Measurements from ENCODE around the gene ITPR2.

Gene ITPR2

DNA sequence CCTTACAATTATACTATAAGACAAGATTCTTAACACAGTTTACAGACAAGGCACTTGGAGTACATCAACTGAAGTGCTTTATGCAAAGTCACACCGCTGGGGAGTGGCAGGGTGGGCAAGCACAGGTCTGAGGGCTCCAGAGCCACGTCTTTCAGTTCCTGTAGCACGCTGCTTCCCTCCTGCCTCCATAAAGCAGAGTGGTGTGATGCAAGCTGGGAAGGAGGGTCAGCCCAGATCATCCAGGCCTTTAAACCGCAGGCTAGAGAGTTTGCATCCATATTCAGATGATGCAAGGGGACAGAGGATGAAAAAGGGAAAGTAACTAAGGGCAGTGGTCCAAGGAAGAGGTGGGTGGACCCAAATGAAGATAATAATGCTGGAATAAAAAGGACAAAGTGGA lies 132.6 kb downstream of the ITPR2 start:
- TF ChIP-seq, protein P1, sequence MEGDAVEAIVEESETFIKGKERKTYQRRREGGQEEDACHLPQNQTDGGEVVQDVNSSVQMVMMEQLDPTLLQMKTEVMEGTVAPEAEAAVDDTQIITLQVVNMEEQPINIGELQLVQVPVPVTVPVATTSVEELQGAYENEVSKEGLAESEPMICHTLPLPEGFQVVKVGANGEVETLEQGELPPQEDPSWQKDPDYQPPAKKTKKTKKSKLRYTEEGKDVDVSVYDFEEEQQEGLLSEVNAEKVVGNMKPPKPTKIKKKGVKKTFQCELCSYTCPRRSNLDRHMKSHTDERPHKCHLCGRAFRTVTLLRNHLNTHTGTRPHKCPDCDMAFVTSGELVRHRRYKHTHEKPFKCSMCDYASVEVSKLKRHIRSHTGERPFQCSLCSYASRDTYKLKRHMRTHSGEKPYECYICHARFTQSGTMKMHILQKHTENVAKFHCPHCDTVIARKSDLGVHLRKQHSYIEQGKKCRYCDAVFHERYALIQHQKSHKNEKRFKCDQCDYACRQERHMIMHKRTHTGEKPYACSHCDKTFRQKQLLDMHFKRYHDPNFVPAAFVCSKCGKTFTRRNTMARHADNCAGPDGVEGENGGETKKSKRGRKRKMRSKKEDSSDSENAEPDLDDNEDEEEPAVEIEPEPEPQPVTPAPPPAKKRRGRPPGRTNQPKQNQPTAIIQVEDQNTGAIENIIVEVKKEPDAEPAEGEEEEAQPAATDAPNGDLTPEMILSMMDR (IDR thresholded peaks at IDR 0.05) = no peak

DNA sequence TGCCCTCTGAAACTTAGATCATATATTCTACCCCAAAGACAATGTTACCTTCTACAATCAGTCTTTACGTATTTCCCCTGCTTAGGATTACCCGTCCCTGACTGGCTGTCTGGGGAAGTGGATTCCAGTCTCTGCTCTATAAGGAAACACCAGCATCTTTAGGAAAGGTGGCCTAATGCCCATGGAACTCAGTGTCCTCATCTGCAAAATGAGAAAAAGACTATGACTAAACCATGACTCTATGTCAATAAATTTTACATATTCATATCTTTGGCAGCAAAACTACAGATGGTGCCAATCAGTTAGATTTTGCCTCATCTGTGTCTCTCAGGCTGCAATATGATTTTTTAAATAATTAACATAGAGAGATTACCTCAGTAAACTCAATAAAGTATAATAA lies 133.8 kb downstream of the ITPR2 start:
- TF ChIP-seq, protein P1 (IDR thresholded peaks at IDR 0.05) = no peak

DNA sequence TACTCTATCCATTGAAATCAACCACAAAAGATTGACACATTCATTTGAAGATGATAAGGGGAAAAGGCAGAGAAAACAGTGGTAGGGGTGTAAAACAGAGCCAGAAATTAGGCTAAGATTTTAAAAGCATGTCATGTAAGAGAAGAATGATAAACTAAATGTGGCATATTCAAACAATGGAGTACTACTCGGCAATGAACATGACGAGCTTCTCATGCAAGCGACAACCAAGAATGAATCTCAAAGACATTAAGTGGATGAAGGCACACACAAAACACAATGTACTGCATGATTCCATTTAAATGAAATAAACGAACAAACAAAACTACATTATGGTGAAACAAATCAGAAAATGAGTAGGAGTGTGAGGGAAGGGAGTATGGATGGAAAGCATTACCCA lies 134.8 kb downstream of the ITPR2 start:
- TF ChIP-seq, protein P1 (IDR thresholded peaks at IDR 0.05) = no peak

DNA sequence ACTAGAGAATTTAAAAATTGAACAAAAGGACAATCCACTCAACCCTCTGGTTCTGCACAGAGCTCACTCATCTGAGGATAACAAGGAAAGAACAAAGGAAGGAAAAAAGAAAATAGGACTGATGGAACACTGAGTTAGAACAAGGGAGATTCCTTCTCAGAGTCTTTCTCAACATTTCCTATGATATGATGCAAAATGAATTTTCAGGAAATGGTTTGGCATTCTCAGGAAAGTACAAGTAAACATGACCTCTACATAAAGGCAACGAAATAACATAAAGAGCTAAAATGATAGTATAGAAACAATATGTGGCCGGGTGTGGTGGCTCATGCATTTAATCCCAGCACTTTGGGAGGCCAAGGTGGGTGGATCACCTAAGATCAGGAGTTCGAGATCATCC lies 135.8 kb downstream of the ITPR2 start:
- TF ChIP-seq, protein P1 (IDR thresholded peaks at IDR 0.05) = no peak

DNA sequence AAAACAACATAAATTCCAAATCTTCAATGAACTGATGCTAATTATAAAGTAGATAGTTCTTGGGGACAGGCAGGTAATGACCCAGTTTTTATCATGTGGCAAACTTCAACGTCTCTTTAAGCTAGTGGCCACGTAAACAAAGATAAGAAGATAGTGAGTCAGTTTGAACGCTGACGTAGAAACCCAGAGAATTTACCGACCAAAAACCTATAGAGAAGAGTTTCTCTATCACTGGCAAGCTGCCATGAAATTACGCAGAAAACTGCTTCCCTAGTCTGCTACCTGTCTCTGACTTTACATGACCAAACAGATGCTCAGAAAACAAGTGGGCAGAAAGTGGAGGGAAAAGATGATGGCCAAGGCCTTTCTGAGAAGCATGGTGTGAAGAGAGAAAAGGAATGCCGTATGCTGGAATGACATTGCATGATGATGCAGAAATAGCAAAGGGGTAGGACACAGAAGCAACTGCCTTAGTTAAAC lies 136.3 kb downstream of the ITPR2 start:
- TF ChIP-seq, protein P1 (IDR thresholded peaks at IDR 0.05) = no peak

DNA sequence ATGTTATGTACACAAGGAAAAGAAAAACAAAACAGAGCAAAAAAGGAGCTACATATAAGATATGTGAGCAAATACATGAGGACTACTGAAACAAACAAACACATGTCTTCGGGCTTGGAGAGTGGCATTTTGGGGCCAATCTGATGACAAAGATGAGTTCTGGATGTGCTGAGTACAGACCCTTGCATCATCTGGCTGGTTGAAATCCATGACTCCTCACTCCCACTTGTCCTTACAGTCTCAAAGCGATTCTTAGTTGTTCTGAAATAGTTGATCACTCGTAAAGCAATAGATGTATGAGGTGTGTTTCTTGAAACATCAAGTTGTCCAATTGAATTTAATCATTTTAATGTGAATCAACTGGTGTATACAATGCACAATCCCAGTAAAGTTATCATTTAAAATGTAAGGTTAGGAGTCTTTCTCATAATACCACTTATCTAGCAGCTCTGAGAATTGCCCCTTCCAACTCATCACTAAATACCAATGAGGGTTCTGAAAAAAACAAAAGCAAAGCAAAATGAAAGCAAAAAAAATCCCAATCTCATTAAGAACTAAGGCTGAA lies 136.9 kb downstream of the ITPR2 start:
- TF ChIP-seq, protein P1 (IDR thresholded peaks at IDR 0.05) = no peak

DNA sequence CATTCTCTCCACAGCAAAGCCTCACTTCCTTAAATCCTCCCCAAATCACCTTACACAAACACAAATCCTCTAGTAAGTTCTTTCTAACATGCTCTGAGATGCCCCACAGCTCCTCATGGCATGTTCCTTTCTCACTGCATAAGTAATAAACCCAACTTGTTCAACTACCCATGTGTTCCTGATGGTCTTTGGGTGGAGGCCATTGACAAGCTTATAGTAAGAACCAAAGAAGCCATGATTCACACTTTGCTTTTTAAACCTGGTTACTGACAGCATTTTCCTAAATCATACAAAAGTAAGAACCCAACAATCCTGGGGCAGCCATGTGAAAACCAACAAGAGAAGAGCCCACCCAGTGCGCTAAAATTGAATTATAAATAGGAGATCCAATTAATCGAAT lies 138.6 kb downstream of the ITPR2 start:
- TF ChIP-seq, protein P1 (IDR thresholded peaks at IDR 0.05) = no peak

DNA sequence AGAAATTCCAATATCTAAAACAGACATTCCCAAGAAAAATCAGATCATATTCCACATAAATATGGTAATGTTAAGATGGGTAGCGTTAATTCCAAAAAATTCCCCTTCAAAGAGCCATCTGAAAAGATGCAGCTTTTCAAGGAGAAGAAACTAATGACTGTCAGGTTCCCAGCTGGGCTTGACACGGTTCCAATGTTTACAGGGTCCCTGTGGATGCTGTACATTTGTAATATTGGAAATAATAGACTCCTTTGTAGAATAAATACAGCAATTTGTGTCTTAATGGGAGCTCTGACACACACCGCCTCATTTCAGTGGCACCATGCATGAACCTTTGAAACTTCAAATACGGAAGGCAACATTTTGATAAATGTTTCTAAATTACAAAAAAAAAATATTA lies 140.6 kb downstream of the ITPR2 start:
- TF ChIP-seq, protein P1 (IDR thresholded peaks at IDR 0.05) = no peak

All from LNCAP (cell line).